Right lobe of liver (tissue), 6 donors: Measurements from ENCODE around the gene CEPT1. TPM values are rescaled to one million over a fixed set of nuclear protein-coding genes. Genes with fewer than 3 reads are reported as not detected.

ENCODE experiments used
- ATAC-seq, 4 donors: fragments of 200-7000 bp; cut with Tn5 transposase; one replicate each; pipeline ENCODE4 v1.9.1; 2020; ENCODE audit warnings: mild to moderate bottlenecking in 4 of 4, moderate library complexity in 4 of 4
- DNase-seq, 3 donors: peaks; one replicate each; pipeline ENCODE4 v3.0.0-alpha.2; 2020
- H3K27ac ChIP-seq, 3 donors: fragments of 200-600 bp; one replicate each; pipeline ENCODE4 v1.8.0; 2022
- H3K27me3 ChIP-seq, 2 donors: fragments of 200-600 bp; one replicate each; pipeline ENCODE4 v1.8.0; 2022
- H3K36me3 ChIP-seq, 4 donors: fragments of 200-600 bp; sonication (generic) in 1 of 4; one replicate each; pipeline versions ENCODE4 v1.5.1 to v1.8.0; 2017 to 2022; ENCODE audit warnings: control low read depth in 1 of 4
- H3K4me1 ChIP-seq, 4 donors: fragments of 200-600 bp; sonication (generic) in 1 of 4; one replicate each; pipeline versions ENCODE4 v1.5.1 to v1.8.0; 2017 to 2022; ENCODE audit warnings: control low read depth in 1 of 4
- H3K4me3 ChIP-seq, 3 donors: fragments of 200-600 bp; one replicate each; pipeline ENCODE4 v1.8.0; 2022
- H3K9me3 ChIP-seq, 4 donors: fragments of 200-600 bp; sonication (generic) in 1 of 4; one replicate each; pipeline versions ENCODE4 v1.5.1 to v1.8.0; 2017 to 2022; ENCODE audit warnings: control low read depth in 1 of 4
- CTCF ChIP-seq, 4 donors: fragments of 200-600 bp in 3 of 4; fragments of 450-650 bp in 1 of 4; IDR thresholded peaks; one replicate each; pipeline versions ENCODE4 v1.5.1 to v1.8.0; 2016 to 2022; ENCODE audit warnings: antibody characterized with exemption in 4 of 4, mild to moderate bottlenecking in 2 of 4
- POLR2A ChIP-seq: fragments of 450-650 bp; IDR thresholded peaks from one replicate; pipeline ENCODE4 v1.6.1; 2017; ENCODE audit warnings: antibody characterized with exemption, mild to moderate bottlenecking
- WGBS: methylation state at CpG from one replicate; pipeline ENCODE4 v1.1.6; 2018; ENCODE audit warnings: low coverage, low lambda C conversion rate; ENCODE audit not compliant: insufficient coverage; ENCODE audit errors: missing lambda C conversion rate; 5-methylcytosine and 5-hydroxymethylcytosine counted together
- intact Hi-C, 2 donors: fragments of 100-400 bp; cut with DNase I; formaldehyde crosslinking; loops; one replicate each; pipeline versions ENCODE4 v1.11.2 to v1.14.1; 2022
- total RNA-seq, 6 experiments: library from RNA; depleted of rRNA in 2 of 6; stranded (reverse); fragments of >200 nt in 2 of 6; fragmentation: NEBNext Ultra II Directional in 3 of 6; extraction: Animal tissue kit (Norgen Biotek cat#: 25700) in 3 of 6; gene quantifications; one replicate each; pipeline versions ENCODE4 v1.1.0 to v1.2.4, GENCODE V29; 2016 to 2023
- donor health status: DM: no; HTN: yes; CAD: no.
- donor health status: DM: no; HTN: no; CAD: no.
- donor health status: DM: no; HTN: no; CAD: no.
- donor health status: DM: no; HTN: yes; CAD: no.
- donor health status: DM: no; HTN: yes; CAD: no.

The CEPT1 gene
- total RNA-seq, 6 experiments from 2014 or later: 21.9 to 35.0 (median 27.8) TPM

DNA sequence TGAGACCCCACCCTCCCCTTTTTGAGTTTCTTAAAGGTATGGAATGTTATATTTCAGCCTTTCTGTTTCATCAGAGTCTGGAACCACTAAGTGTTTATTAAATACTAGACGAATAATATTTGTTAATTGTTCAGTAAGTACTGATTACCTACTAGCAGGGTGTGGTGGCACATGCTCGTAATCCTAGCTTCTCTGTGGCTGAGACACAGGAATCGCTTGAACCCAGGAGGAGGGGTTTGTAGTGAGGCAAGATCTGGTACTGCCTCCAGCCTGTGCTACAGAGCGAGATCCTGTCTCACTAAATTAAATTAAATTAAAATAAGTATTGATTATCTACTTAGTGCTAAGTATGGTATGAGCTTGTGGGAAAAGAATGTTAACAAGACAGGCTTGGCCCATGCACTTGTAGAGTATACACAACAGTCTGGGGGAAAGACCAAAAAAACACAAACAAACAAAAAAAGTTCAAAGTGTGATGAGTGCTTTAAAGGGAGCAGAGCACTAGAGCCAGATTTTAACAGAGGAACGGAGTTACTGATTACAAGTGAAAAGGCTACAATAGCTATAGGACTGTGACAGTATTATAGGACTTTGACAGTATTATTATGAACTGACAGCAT, 2.4 kb downstream of the CEPT1 start:
- TF ChIP-seq CTCF (IDR thresholded peaks at IDR 0.05) (no peak), POLR2A (no peak)
- DNase-seq (no peak), ATAC-seq (peak; percentile 46 to 61 (median 54))
- no peaks in the 10 kb centered on the region for H3K27me3 ChIP-seq
- peak overlapping the region; percentile 2 to 90 (median 83) for H3K27ac ChIP-seq
- WGBS: 36% methylated on average over 5 of the region's 5 CpGs
- H3K9me3 ChIP-seq: no peaks in the 10 kb centered on the region
- H3K4me1 ChIP-seq: peaks cover 0 to 46% (median 17%) of the 10 kb centered on the region in 4 donors
- intact Hi-C loops: no loop called here
- peak overlapping the region in 2 of 3 donors; percentile 5 to 19 for H3K4me3 ChIP-seq
- no peaks in the 10 kb centered on the region for H3K36me3 ChIP-seq

- TF ChIP-seq CTCF (IDR thresholded peaks at IDR 0.05) (no peak), POLR2A (no peak)
- DNase-seq: peak in 1 of 3 donors; percentile 24
- 25% methylated on average over 1 of the region's 2 CpGs for WGBS
- intact Hi-C loops: no loop called here
- no peaks in the 10 kb centered on the region for H3K9me3 ChIP-seq
- H3K36me3 ChIP-seq: peaks cover 0 to 27% (median 10%) of the 10 kb centered on the region in 4 donors
- no peak overlapping the region for H3K4me3 ChIP-seq
- peak; percentile 8 to 41 (median 21) for ATAC-seq
- H3K27ac ChIP-seq: no peak overlapping the region
- peaks cover 0 to 46% (median 15%) of the 10 kb centered on the region in 4 donors for H3K4me1 ChIP-seq
- H3K27me3 ChIP-seq: no peaks in the 10 kb centered on the region
Observed at GRCh38 chr1:111145542-111145941, 5.5 kb downstream of the CEPT1 start.

DNA sequence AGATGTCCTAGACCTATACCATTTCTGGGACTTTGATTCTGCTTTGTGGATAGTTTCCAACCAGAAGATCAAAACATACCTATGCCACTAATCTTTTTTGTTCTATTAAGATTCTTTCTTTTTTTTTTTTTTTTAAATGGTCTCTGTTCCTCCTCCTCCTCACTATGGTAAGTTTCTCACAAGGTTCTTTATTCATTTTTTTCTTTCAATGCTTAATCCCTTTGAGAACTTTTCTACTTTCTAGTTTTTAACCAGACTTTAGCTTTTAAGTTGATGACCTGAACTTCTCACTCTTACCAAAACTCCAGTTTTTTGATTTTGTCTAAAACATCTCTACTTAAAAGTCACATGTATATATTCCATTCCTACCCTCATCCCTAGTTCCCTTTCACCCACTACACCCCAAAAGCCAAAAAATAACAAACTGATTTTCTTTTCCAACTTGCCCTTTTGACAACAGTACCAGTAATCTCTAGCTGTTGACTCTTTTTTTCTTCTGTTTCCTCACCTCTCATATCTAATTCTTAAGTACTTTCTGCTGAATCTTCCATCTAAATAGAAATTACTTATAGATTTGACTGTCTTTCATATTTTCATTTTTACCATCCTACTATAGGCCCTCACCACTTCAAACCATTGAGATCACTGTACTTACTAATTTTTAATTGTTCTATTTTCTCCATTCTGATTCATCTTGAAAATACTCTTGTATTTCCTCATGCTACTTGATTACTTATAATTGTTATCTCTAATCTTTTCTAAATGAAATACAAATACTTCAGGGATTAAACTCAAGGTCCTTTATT, 6.1 kb downstream of the CEPT1 start:
- Histone ChIP-seq H3K4me1 (peaks cover 0 to 46% (median 13%) of the 10 kb centered on the region in 4 donors), H3K36me3 (peaks cover 0 to 30% (median 10%) of the 10 kb centered on the region in 4 donors), H3K9me3 (no peaks in the 10 kb centered on the region), H3K27me3 (no peaks in the 10 kb centered on the region), H3K27ac (no peak overlapping the region), H3K4me3 (no peak overlapping the region)
- intact Hi-C loops: no loop called here
- no peak for TF ChIP-seq CTCF (IDR thresholded peaks at IDR 0.05)
- TF ChIP-seq POLR2A: no peak
- ATAC-seq (no peak), DNase-seq (no peak)

GRCh38 chr1:111147948-111148347, 7.9 kb downstream of the CEPT1 start:
- Histone ChIP-seq H3K27ac (no peak overlapping the region), H3K9me3 (no peaks in the 10 kb centered on the region), H3K27me3 (no peaks in the 10 kb centered on the region), H3K4me3 (no peak overlapping the region), H3K4me1 (peaks cover 0 to 32% (median 5%) of the 10 kb centered on the region in 4 donors), H3K36me3 (peaks cover 0 to 32% (median 10%) of the 10 kb centered on the region in 4 donors)
- 56% methylated on average over 3 of the region's 3 CpGs for WGBS
- DNase-seq (no peak), ATAC-seq (no peak)
- intact Hi-C loops: no loop called here
- TF ChIP-seq POLR2A: no peak
- no peak for TF ChIP-seq CTCF (IDR thresholded peaks at IDR 0.05)
